ENCODE data around the gene PLCB1.

The PLCB1 gene

GRCh38 chr20:8667306-8667705, 535.2 kb downstream of the PLCB1 start:
- H3K27ac ChIP-seq, result no peak overlapping the region

GRCh38 chr20:8670207-8670892, 538.3 kb downstream of the PLCB1 start:
- Histone ChIP-seq H3K4me3 (no peak overlapping the region), H3K9me3 (ENCODE audit: low read depth, low read length) (no peaks in the 10 kb centered on the region), H3K36me3 (ENCODE audit: insufficient read depth, low read length) (no peaks in the 10 kb centered on the region), H3K27ac (no peak overlapping the region), H3K9ac (ENCODE audit: insufficient read length) (no peak overlapping the region)
- TF ChIP-seq EZH2 (IDR thresholded peaks at IDR 0.05) (no peak), FOXP2 (optimal IDR thresholded peaks at IDR 0.05; ENCODE audit: control extremely low read depth, extremely low read length, insufficient read depth) (no peak), POLR2AphosphoS5 (IDR thresholded peaks at IDR 0.05; ENCODE audit: borderline replicate concordance, low read depth, low read length) (no peak)
- no peak for DNase-seq (ENCODE audit: low read depth, low spot score)

More at GRCh38 chr20:8667306-8667705, 535.2 kb downstream of the PLCB1 start:
- Histone ChIP-seq H3K4me3 (no peak overlapping the region), H3K36me3 (ENCODE audit: insufficient read depth, low read length) (no peaks in the 10 kb centered on the region), H3K9ac (ENCODE audit: insufficient read length) (no peak overlapping the region), H3K9me3 (ENCODE audit: low read depth, low read length) (no peaks in the 10 kb centered on the region)
- no peak for TF ChIP-seq FOXP2 (optimal IDR thresholded peaks at IDR 0.05; ENCODE audit: control extremely low read depth, extremely low read length, insufficient read depth)
- no peak for TF ChIP-seq POLR2AphosphoS5 (IDR thresholded peaks at IDR 0.05; ENCODE audit: borderline replicate concordance, low read depth, low read length)
- DNase-seq (ENCODE audit: low read depth, low spot score), result no peak

- H3K27ac ChIP-seq, result no peak overlapping the region
- H3K36me3 ChIP-seq (ENCODE audit: insufficient read depth, low read length), result no peaks in the 10 kb centered on the region
- TF ChIP-seq FOXP2 (optimal IDR thresholded peaks at IDR 0.05; ENCODE audit: control extremely low read depth, extremely low read length, insufficient read depth), result no peak
- TF ChIP-seq EZH2 (IDR thresholded peaks at IDR 0.05), result no peak
- TF ChIP-seq POLR2AphosphoS5 (IDR thresholded peaks at IDR 0.05; ENCODE audit: borderline replicate concordance, low read depth, low read length), result no peak
- DNase-seq (ENCODE audit: low read depth, low spot score), result no peak
- no peaks in the 10 kb centered on the region for H3K9me3 ChIP-seq (ENCODE audit: low read depth, low read length)
- no peak overlapping the region for H3K9ac ChIP-seq (ENCODE audit: insufficient read length)
- no peak overlapping the region for H3K4me3 ChIP-seq
Observed at GRCh38 chr20:8670893-8671215, 538.8 kb downstream of the PLCB1 start.

GRCh38 chr20:8671370-8671961, 539.4 kb downstream of the PLCB1 start:
- Histone ChIP-seq H3K4me3 (no peak overlapping the region), H3K36me3 (ENCODE audit: insufficient read depth, low read length) (no peaks in the 10 kb centered on the region), H3K9ac (ENCODE audit: insufficient read length) (no peak overlapping the region), H3K27ac (no peak overlapping the region), H3K9me3 (ENCODE audit: low read depth, low read length) (no peaks in the 10 kb centered on the region)
- no peak for DNase-seq (ENCODE audit: low read depth, low spot score)
- TF ChIP-seq POLR2AphosphoS5 (IDR thresholded peaks at IDR 0.05; ENCODE audit: borderline replicate concordance, low read depth, low read length), result no peak
- TF ChIP-seq EZH2 (IDR thresholded peaks at IDR 0.05), result no peak
- no peak for TF ChIP-seq FOXP2 (optimal IDR thresholded peaks at IDR 0.05; ENCODE audit: control extremely low read depth, extremely low read length, insufficient read depth)

- no peak overlapping the region for H3K9ac ChIP-seq (ENCODE audit: insufficient read length)
- H3K27ac ChIP-seq, result no peak overlapping the region
- H3K36me3 ChIP-seq (ENCODE audit: insufficient read depth, low read length), result no peaks in the 10 kb centered on the region
- no peaks in the 10 kb centered on the region for H3K9me3 ChIP-seq (ENCODE audit: low read depth, low read length)
- TF ChIP-seq FOXP2 (optimal IDR thresholded peaks at IDR 0.05; ENCODE audit: control extremely low read depth, extremely low read length, insufficient read depth), result no peak
- TF ChIP-seq POLR2AphosphoS5 (IDR thresholded peaks at IDR 0.05; ENCODE audit: borderline replicate concordance, low read depth, low read length), result no peak
- no peak for TF ChIP-seq EZH2 (IDR thresholded peaks at IDR 0.05)
- H3K4me3 ChIP-seq, result no peak overlapping the region
- no peak for DNase-seq (ENCODE audit: low read depth, low spot score)
Observed at GRCh38 chr20:8673116-8673515, 541.0 kb downstream of the PLCB1 start.

- Histone ChIP-seq H3K4me3 (no peak overlapping the region), H3K9ac (ENCODE audit: insufficient read length) (no peak overlapping the region), H3K36me3 (ENCODE audit: insufficient read depth, low read length) (no peaks in the 10 kb centered on the region), H3K9me3 (ENCODE audit: low read depth, low read length) (no peaks in the 10 kb centered on the region), H3K27ac (no peak overlapping the region)
- no peak for DNase-seq (ENCODE audit: low read depth, low spot score)
- TF ChIP-seq EZH2 (IDR thresholded peaks at IDR 0.05), result no peak
- TF ChIP-seq POLR2AphosphoS5 (IDR thresholded peaks at IDR 0.05; ENCODE audit: borderline replicate concordance, low read depth, low read length), result no peak
- TF ChIP-seq FOXP2 (optimal IDR thresholded peaks at IDR 0.05; ENCODE audit: control extremely low read depth, extremely low read length, insufficient read depth), result no peak
Observed at GRCh38 chr20:8675896-8676295, 543.8 kb downstream of the PLCB1 start.

- Histone ChIP-seq H3K27ac (no peak overlapping the region), H3K36me3 (ENCODE audit: insufficient read depth, low read length) (no peaks in the 10 kb centered on the region), H3K9me3 (ENCODE audit: low read depth, low read length) (no peaks in the 10 kb centered on the region), H3K9ac (ENCODE audit: insufficient read length) (no peak overlapping the region), H3K4me3 (no peak overlapping the region)
- TF ChIP-seq POLR2AphosphoS5 (IDR thresholded peaks at IDR 0.05; ENCODE audit: borderline replicate concordance, low read depth, low read length) (no peak), EZH2 (IDR thresholded peaks at IDR 0.05) (no peak), FOXP2 (optimal IDR thresholded peaks at IDR 0.05; ENCODE audit: control extremely low read depth, extremely low read length, insufficient read depth) (no peak)
- no peak for DNase-seq (ENCODE audit: low read depth, low spot score)
Observed at GRCh38 chr20:8678098-8678776, 546.2 kb downstream of the PLCB1 start.

GRCh38 chr20:8689337-8689736, 557.3 kb downstream of the PLCB1 start:
- Histone ChIP-seq H3K9ac (ENCODE audit: insufficient read length) (no peak overlapping the region), H3K36me3 (ENCODE audit: insufficient read depth, low read length) (no peaks in the 10 kb centered on the region), H3K9me3 (ENCODE audit: low read depth, low read length) (no peaks in the 10 kb centered on the region), H3K4me3 (no peak overlapping the region), H3K27ac (no peak overlapping the region)
- TF ChIP-seq EZH2 (IDR thresholded peaks at IDR 0.05) (no peak), POLR2AphosphoS5 (IDR thresholded peaks at IDR 0.05; ENCODE audit: borderline replicate concordance, low read depth, low read length) (no peak), FOXP2 (optimal IDR thresholded peaks at IDR 0.05; ENCODE audit: control extremely low read depth, extremely low read length, insufficient read depth) (no peak)
- no peak for DNase-seq (ENCODE audit: low read depth, low spot score)

All from SK-N-MC (cell line).